ENCODE data around the gene INPP5E.

Gene INPP5E

DNA sequence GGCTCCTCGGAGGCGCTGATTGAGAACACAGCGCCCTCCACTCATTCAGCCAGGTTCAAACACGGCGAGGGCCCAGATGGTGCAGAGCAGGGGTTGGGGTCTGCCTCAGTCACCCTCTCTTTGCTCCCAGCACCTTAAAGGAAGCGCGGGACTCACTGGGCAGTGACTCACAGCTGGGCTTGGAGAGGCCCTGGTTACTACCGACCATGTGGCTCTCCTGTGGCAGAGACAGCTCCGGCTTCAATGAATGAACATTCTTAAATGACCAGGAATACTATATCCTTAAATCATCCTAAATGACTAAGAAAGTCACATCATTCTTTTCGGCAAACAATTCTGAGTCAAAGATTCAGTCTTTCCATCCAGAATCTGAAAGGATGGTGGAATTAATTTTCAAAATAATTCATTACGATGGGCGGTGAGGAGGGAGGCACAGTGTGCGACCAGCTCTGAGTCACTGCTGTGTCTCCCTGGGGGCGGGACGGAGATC lies 1.6 kb upstream of the INPP5E start:
- ChIA-PET CTCF (interaction anchor here (0.6 to 3.9 kb wide), 7 partner anchors 9 to 47 kb away, joined by 3 to 17 read pairs (median 5); no protein-coding TSS in a partner anchor), POLR2A (no interaction called here)
- Histone ChIP-seq H3K27ac (ENCODE audit: extremely low read depth, low read depth, low read length) (no peak overlapping the region), H3K36me3 (ENCODE audit: control insufficient read depth in 2 of 2, insufficient read depth in 1 of 2, low read length in 2 of 2) (peaks cover 9 to 74% of the 10 kb centered on the region in 2 experiments; a peak in 2 of 3 replicates), H3K4me1 (ENCODE audit: control insufficient read depth, insufficient read depth, low read length) (0 out of 2 replicates have a peak, but pooled peaks cover 2% of the 10 kb centered on the region), H3K4me3 (ENCODE audit: low read depth, low read length) (no peak overlapping the region), H3K9me3 (ENCODE audit: control insufficient read depth, insufficient read depth, low read depth, low read length) (no peaks in the 10 kb centered on the region)
- TF ChIP-seq, protein P1, sequence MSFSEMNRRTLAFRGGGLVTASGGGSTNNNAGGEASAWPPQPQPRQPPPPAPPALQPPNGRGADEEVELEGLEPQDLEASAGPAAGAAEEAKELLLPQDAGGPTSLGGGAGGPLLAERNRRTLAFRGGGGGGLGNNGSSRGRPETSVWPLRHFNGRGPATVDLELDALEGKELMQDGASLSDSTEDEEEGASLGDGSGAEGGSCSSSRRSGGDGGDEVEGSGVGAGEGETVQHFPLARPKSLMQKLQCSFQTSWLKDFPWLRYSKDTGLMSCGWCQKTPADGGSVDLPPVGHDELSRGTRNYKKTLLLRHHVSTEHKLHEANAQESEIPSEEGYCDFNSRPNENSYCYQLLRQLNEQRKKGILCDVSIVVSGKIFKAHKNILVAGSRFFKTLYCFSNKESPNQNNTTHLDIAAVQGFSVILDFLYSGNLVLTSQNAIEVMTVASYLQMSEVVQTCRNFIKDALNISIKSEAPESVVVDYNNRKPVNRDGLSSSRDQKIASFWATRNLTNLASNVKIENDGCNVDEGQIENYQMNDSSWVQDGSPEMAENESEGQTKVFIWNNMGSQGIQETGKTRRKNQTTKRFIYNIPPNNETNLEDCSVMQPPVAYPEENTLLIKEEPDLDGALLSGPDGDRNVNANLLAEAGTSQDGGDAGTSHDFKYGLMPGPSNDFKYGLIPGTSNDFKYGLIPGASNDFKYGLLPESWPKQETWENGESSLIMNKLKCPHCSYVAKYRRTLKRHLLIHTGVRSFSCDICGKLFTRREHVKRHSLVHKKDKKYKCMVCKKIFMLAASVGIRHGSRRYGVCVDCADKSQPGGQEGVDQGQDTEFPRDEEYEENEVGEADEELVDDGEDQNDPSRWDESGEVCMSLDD (tag by site-specific recombination; IDR thresholded peaks at IDR 0.05): no peak
- no peak for TF ChIP-seq ZNF16 (tag by site-specific recombination; IDR thresholded peaks at IDR 0.05; ENCODE audit: low read depth)

DNA sequence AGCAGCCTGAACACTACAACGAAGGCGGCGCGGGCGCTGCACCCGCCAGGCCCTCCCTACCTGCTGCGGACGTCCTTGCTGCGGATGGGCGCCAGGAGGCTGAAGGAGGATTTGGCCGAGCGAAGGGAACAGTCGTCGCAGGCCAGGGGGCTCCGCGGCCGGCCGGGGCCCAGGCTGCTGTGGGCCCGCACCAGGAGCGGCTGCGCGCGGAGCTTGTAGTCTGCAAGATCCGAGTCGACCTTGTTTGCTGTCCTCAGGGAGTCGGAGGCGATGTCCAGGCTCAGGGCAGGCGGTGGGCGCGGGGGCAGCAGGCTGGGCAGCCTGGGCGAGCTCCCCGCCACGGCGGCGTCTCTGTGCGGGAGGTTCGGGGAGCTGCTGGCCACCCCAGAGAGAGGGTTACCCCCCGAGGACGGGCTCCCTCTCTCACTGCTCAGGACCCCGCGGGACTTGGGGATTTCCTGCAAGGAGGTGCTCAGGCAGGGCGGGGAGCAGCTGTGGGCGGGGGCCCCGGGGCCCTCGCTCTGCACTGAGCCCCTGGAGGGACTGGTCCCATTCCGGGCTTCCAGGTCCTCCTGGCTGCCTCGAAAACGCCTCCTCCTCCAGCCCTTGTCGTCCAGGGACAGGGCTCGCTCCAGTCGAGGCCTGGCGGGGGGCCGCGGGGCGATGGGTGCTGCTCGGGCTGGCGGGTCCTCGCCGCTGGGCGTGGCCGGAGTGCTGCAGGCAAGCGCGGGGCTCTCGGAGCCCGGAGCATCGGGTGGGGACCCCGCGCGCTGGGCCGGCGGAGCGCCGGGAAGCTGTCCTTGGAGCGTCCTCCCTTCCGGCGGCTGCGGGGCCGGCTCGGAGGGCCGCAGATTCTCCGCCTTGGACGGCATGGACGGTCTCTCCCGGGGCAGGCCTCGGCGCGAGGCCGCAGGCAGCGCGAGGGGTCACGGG lies 831 bp downstream of the INPP5E start:
- Histone ChIP-seq H3K9me3 (ENCODE audit: control insufficient read depth, insufficient read depth, low read depth, low read length) (no peaks in the 10 kb centered on the region), H3K27ac (ENCODE audit: extremely low read depth, low read depth, low read length) (peak overlapping the region; percentile 89; the same call in 1 of the 2 replicates), H3K4me1 (ENCODE audit: control insufficient read depth, insufficient read depth, low read length) (0 out of 2 replicates have a peak, but pooled peaks cover 2% of the 10 kb centered on the region), H3K36me3 (ENCODE audit: control insufficient read depth in 2 of 2, insufficient read depth in 1 of 2, low read length in 2 of 2) (peaks cover 0 to 73% of the 10 kb centered on the region in 2 experiments; a peak in 2 of 3 replicates), H3K4me3 (ENCODE audit: low read depth, low read length) (peak overlapping the region; percentile 81)
- CTCF ChIA-PET: interaction anchor here (0.6 to 3.9 kb wide), 6 partner anchors 27 to 195 kb away, joined by 3 to 17 read pairs (median 5); no protein-coding TSS in a partner anchor
- POLR2A ChIA-PET: interaction anchor here (0.8 to 1.7 kb wide), 5 partner anchors 14 to 76 kb away, joined by 3 to 6 read pairs (median 3); no protein-coding TSS in a partner anchor
- no peak for TF ChIP-seq ZNF510 (tag by site-specific recombination; IDR thresholded peaks at IDR 0.05; ENCODE audit: insufficient replicate concordance)
- TF ChIP-seq, protein P2, sequence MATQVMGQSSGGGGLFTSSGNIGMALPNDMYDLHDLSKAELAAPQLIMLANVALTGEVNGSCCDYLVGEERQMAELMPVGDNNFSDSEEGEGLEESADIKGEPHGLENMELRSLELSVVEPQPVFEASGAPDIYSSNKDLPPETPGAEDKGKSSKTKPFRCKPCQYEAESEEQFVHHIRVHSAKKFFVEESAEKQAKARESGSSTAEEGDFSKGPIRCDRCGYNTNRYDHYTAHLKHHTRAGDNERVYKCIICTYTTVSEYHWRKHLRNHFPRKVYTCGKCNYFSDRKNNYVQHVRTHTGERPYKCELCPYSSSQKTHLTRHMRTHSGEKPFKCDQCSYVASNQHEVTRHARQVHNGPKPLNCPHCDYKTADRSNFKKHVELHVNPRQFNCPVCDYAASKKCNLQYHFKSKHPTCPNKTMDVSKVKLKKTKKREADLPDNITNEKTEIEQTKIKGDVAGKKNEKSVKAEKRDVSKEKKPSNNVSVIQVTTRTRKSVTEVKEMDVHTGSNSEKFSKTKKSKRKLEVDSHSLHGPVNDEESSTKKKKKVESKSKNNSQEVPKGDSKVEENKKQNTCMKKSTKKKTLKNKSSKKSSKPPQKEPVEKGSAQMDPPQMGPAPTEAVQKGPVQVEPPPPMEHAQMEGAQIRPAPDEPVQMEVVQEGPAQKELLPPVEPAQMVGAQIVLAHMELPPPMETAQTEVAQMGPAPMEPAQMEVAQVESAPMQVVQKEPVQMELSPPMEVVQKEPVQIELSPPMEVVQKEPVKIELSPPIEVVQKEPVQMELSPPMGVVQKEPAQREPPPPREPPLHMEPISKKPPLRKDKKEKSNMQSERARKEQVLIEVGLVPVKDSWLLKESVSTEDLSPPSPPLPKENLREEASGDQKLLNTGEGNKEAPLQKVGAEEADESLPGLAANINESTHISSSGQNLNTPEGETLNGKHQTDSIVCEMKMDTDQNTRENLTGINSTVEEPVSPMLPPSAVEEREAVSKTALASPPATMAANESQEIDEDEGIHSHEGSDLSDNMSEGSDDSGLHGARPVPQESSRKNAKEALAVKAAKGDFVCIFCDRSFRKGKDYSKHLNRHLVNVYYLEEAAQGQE (tag by site-specific recombination; IDR thresholded peaks at IDR 0.05): 0 out of 2 replicates have a peak, but pooled peaks have one; percentile 11
- TF ChIP-seq ZNF785 (tag by site-specific recombination; IDR thresholded peaks at IDR 0.05): no peak
- peak; percentile 65 for TF ChIP-seq KLF9 (tag by site-specific recombination; IDR thresholded peaks at IDR 0.05; ENCODE audit: low read depth)
- TF ChIP-seq ZNF169 (tag by site-specific recombination; IDR thresholded peaks at IDR 0.05): no peak
- no peak for TF ChIP-seq OSR2 (tag by site-specific recombination; IDR thresholded peaks at IDR 0.05)
- TF ChIP-seq ZNF223 (tag by site-specific recombination; IDR thresholded peaks at IDR 0.05): no peak
- peak; percentile 39 for TF ChIP-seq ZFHX2 (tag by site-specific recombination; conservative IDR thresholded peaks at IDR 0.05)
- TF ChIP-seq ZBTB1 (tag by site-specific recombination; IDR thresholded peaks at IDR 0.05): no peak
- TF ChIP-seq, protein P3, sequence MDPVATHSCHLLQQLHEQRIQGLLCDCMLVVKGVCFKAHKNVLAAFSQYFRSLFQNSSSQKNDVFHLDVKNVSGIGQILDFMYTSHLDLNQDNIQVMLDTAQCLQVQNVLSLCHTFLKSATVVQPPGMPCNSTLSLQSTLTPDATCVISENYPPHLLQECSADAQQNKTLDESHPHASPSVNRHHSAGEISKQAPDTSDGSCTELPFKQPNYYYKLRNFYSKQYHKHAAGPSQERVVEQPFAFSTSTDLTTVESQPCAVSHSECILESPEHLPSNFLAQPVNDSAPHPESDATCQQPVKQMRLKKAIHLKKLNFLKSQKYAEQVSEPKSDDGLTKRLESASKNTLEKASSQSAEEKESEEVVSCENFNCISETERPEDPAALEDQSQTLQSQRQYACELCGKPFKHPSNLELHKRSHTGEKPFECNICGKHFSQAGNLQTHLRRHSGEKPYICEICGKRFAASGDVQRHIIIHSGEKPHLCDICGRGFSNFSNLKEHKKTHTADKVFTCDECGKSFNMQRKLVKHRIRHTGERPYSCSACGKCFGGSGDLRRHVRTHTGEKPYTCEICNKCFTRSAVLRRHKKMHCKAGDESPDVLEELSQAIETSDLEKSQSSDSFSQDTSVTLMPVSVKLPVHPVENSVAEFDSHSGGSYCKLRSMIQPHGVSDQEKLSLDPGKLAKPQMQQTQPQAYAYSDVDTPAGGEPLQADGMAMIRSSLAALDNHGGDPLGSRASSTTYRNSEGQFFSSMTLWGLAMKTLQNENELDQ (tag by site-specific recombination; IDR thresholded peaks at IDR 0.05; ENCODE audit: low read depth): no peak
- TF ChIP-seq ZNF175 (tag by site-specific recombination; IDR thresholded peaks at IDR 0.05): no peak
- no peak for TF ChIP-seq ZSCAN30 (tag by site-specific recombination; IDR thresholded peaks at IDR 0.05)
- TF ChIP-seq ZBTB17 (tag by site-specific recombination; IDR thresholded peaks at IDR 0.05): peak; percentile 27; the same call in 1 of the 2 replicates
- TF ChIP-seq ZNF701 (tag by site-specific recombination; IDR thresholded peaks at IDR 0.05): no peak
- TF ChIP-seq RBAK (tag by site-specific recombination; IDR thresholded peaks at IDR 0.05): no peak
- no peak for TF ChIP-seq ZNF707 (tag by site-specific recombination; IDR thresholded peaks at IDR 0.05)
- no peak for TF ChIP-seq IKZF3 (tag by site-specific recombination; IDR thresholded peaks at IDR 0.05)
- no peak for TF ChIP-seq ZNF174 (tag by site-specific recombination; IDR thresholded peaks at IDR 0.05)
- TF ChIP-seq ZNF423 (tag by site-specific recombination; IDR thresholded peaks at IDR 0.05): peak; percentile 39; the same call in 1 of the 2 replicates
- TF ChIP-seq, protein P4, sequence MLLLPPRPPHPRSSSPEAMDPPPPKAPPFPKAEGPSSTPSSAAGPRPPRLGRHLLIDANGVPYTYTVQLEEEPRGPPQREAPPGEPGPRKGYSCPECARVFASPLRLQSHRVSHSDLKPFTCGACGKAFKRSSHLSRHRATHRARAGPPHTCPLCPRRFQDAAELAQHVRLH (tag by site-specific recombination; IDR thresholded peaks at IDR 0.05): no peak
- TF ChIP-seq ZBTB8A (tag by site-specific recombination; IDR thresholded peaks at IDR 0.05): peak; percentile 63
- TF ChIP-seq ZNF791 (tag by site-specific recombination; IDR thresholded peaks at IDR 0.05): no peak
- TF ChIP-seq ZFP37 (tag by site-specific recombination; IDR thresholded peaks at IDR 0.05): no peak

Data from HEK293 (cell line).